AG09319 (cell line): ENCODE measurements around the gene MSL1.

ENCODE experiments used
- DNase-seq: peaks from one replicate; pipeline ENCODE4 v3.0.0-alpha.2; 2010; ENCODE audit warnings: low read depth; ENCODE audit errors: extremely low read depth
- CTCF ChIP-seq: IDR thresholded peaks from 2 replicates; pipeline ENCODE4 v1.5.1; 2011; ENCODE audit warnings: low read depth, mild to moderate bottlenecking, inconsistent platforms, low read length, moderate library complexity

The MSL1 gene

GRCh38 chr17:40176754-40177110, 55.0 kb downstream of the MSL1 start:
- TF ChIP-seq CTCF: no peak
- DNase-seq: no peak

GRCh38 chr17:40177275-40177874, 55.6 kb downstream of the MSL1 start, which contains the start of gene RAPGEFL1:
RAPGEFL1 (plus strand) TSS chr17:40177470; CDS start chr17:40177862, 392 bp downstream.
- DNase-seq: no peak
- no peak for TF ChIP-seq CTCF

- DNase-seq: no peak
- TF ChIP-seq CTCF: no peak
Observed at GRCh38 chr17:40178021-40178601, 56.3 kb downstream of the MSL1 start.

GRCh38 chr17:40178660-40179059, 56.9 kb downstream of the MSL1 start:
- no peak for TF ChIP-seq CTCF
- DNase-seq: no peak

- TF ChIP-seq CTCF: no peak
- DNase-seq: no peak
Observed at GRCh38 chr17:40179923-40180659, 58.3 kb downstream of the MSL1 start.

GRCh38 chr17:40180694-40181093, 58.9 kb downstream of the MSL1 start:
- no peak for DNase-seq
- TF ChIP-seq CTCF: no peak

GRCh38 chr17:40181205-40181604, 59.4 kb downstream of the MSL1 start:
- no peak for TF ChIP-seq CTCF
- no peak for DNase-seq
